ENCODE results near the gene CACNA1H.

The CACNA1H gene

GRCh38 chr16:1194665-1195392 lies 41.9 kb downstream of the CACNA1H start:
- H3K9me3 ChIP-seq (ENCODE audit: insufficient read depth, low read length) = no peaks in the 10 kb centered on the region
- H4K20me1 ChIP-seq (ENCODE audit: low read depth, low read length) = no peaks in the 10 kb centered on the region
- H3K27me3 ChIP-seq (ENCODE audit: low read length) = no peaks in the 10 kb centered on the region
- H2AFZ ChIP-seq (ENCODE audit: low read depth, low read length, severe bottlenecking) = no peak overlapping the region
- no peaks in the 10 kb centered on the region for H3F3A ChIP-seq (ENCODE audit: insufficient read depth)
- TF ChIP-seq EZH2phosphoT487 (conservative IDR thresholded peaks at IDR 0.05; ENCODE audit: low read length) (no peak), CTCF (IDR thresholded peaks at IDR 0.05; ENCODE audit: insufficient read depth, low read length, poor library complexity, severe bottlenecking) (peak; percentile 72)
- H3K4me2 ChIP-seq (ENCODE audit: low read depth, low read length, poor library complexity, severe bottlenecking) = no peak overlapping the region
- no peaks in the 10 kb centered on the region for H3K79me2 ChIP-seq (ENCODE audit: insufficient read depth, low read length)
- H3K36me3 ChIP-seq (ENCODE audit: low read length) = no peaks in the 10 kb centered on the region
- no peak overlapping the region for H3K4me3 ChIP-seq (ENCODE audit: insufficient read depth, low read length, poor library complexity, severe bottlenecking)
- H3K9me2 ChIP-seq (replicated peaks; ENCODE audit: insufficient read depth, low read length) = no peaks in the 10 kb centered on the region
- H3K27ac ChIP-seq (ENCODE audit: low read depth, low read length) = no peak overlapping the region
- H3K9ac ChIP-seq (ENCODE audit: low read length) = no peak overlapping the region

- H3K9me3 ChIP-seq (ENCODE audit: insufficient read depth, low read length) = no peaks in the 10 kb centered on the region
- no peaks in the 10 kb centered on the region for H3F3A ChIP-seq (ENCODE audit: insufficient read depth)
- H3K27me3 ChIP-seq (ENCODE audit: low read length) = no peaks in the 10 kb centered on the region
- H3K4me3 ChIP-seq (ENCODE audit: insufficient read depth, low read length, poor library complexity, severe bottlenecking) = no peak overlapping the region
- no peak overlapping the region for H3K27ac ChIP-seq (ENCODE audit: low read depth, low read length)
- TF ChIP-seq CTCF (IDR thresholded peaks at IDR 0.05; ENCODE audit: insufficient read depth, low read length, poor library complexity, severe bottlenecking) = no peak
- TF ChIP-seq EZH2phosphoT487 (conservative IDR thresholded peaks at IDR 0.05; ENCODE audit: low read length) = no peak
- no peaks in the 10 kb centered on the region for H3K9me2 ChIP-seq (replicated peaks; ENCODE audit: insufficient read depth, low read length)
- no peak overlapping the region for H3K4me2 ChIP-seq (ENCODE audit: low read depth, low read length, poor library complexity, severe bottlenecking)
- no peaks in the 10 kb centered on the region for H3K36me3 ChIP-seq (ENCODE audit: low read length)
- no peaks in the 10 kb centered on the region for H4K20me1 ChIP-seq (ENCODE audit: low read depth, low read length)
- no peak overlapping the region for H2AFZ ChIP-seq (ENCODE audit: low read depth, low read length, severe bottlenecking)
- H3K9ac ChIP-seq (ENCODE audit: low read length) = no peak overlapping the region
- H3K79me2 ChIP-seq (ENCODE audit: insufficient read depth, low read length) = no peaks in the 10 kb centered on the region
These were observed 42.4 kb downstream of the CACNA1H start for GRCh38 chr16:1195393-1195666.

GRCh38 chr16:1196494-1196893 lies 43.6 kb downstream of the CACNA1H start:
- no peaks in the 10 kb centered on the region for H3F3A ChIP-seq (ENCODE audit: insufficient read depth)
- no peak overlapping the region for H3K4me2 ChIP-seq (ENCODE audit: low read depth, low read length, poor library complexity, severe bottlenecking)
- no peaks in the 10 kb centered on the region for H3K79me2 ChIP-seq (ENCODE audit: insufficient read depth, low read length)
- no peaks in the 10 kb centered on the region for H4K20me1 ChIP-seq (ENCODE audit: low read depth, low read length)
- H3K27me3 ChIP-seq (ENCODE audit: low read length) = no peaks in the 10 kb centered on the region
- H2AFZ ChIP-seq (ENCODE audit: low read depth, low read length, severe bottlenecking) = no peak overlapping the region
- no peak overlapping the region for H3K9ac ChIP-seq (ENCODE audit: low read length)
- no peaks in the 10 kb centered on the region for H3K36me3 ChIP-seq (ENCODE audit: low read length)
- H3K9me3 ChIP-seq (ENCODE audit: insufficient read depth, low read length) = no peaks in the 10 kb centered on the region
- H3K27ac ChIP-seq (ENCODE audit: low read depth, low read length) = no peak overlapping the region
- H3K4me3 ChIP-seq (ENCODE audit: insufficient read depth, low read length, poor library complexity, severe bottlenecking) = no peak overlapping the region
- H3K9me2 ChIP-seq (replicated peaks; ENCODE audit: insufficient read depth, low read length) = no peaks in the 10 kb centered on the region
- TF ChIP-seq EZH2phosphoT487 (conservative IDR thresholded peaks at IDR 0.05; ENCODE audit: low read length) (no peak), CTCF (IDR thresholded peaks at IDR 0.05; ENCODE audit: insufficient read depth, low read length, poor library complexity, severe bottlenecking) (no peak)

Data from SU-DHL-6 (cell line).